Spleen (tissue), 11 donors: ENCODE data around the gene SMAD6. TPM values are rescaled to one million over a fixed set of nuclear protein-coding genes. Genes with fewer than 3 reads are reported as not detected.

Source experiments
- DNase-seq: peaks from one replicate; pipeline ENCODE4 v3.0.0-alpha.2; 2020
- H3K27ac ChIP-seq, 8 donors: fragments of 200-600 bp; sonication (generic) in 7 of 8; 1 replicate in 4 of 8; 2 replicates in 4 of 8; pipeline versions ENCODE4 v1.5.0 to v1.8.0; 2016 to 2021; ENCODE audit warnings: inconsistent platforms in 4 of 8, mild to moderate bottlenecking in 4 of 8, moderate library complexity in 1 of 8
- H3K27me3 ChIP-seq, 7 donors: fragments of 200-600 bp; sonication (generic) in 6 of 7; replicated peaks in 1 of 7; 1 replicate in 4 of 7; 2 replicates in 3 of 7; pipeline versions ENCODE4 v1.5.0 to v1.8.0; 2016 to 2021; ENCODE audit warnings: inconsistent platforms in 3 of 7, mild to moderate bottlenecking in 1 of 7
- H3K36me3 ChIP-seq, 6 donors: fragments of 200-600 bp; sonication (generic) in 5 of 6; 1 replicate in 4 of 6; 2 replicates in 2 of 6; pipeline versions ENCODE4 v1.5.0 to v1.8.0; 2016 to 2021; ENCODE audit warnings: inconsistent platforms in 2 of 6
- H3K4me1 ChIP-seq, 6 donors: fragments of 200-600 bp; sonication (generic) in 5 of 6; 1 replicate in 3 of 6; 2 replicates in 3 of 6; pipeline versions ENCODE4 v1.5.0 to v1.8.0; 2016 to 2021; ENCODE audit warnings: inconsistent platforms in 3 of 6
- H3K4me3 ChIP-seq, 8 donors: fragments of 200-600 bp; sonication (generic) in 7 of 8; 1 replicate in 4 of 8; 2 replicates in 4 of 8; pipeline versions ENCODE4 v1.5.0 to v1.8.0; 2016 to 2021; ENCODE audit warnings: inconsistent platforms in 4 of 8, mild to moderate bottlenecking in 4 of 8, moderate library complexity in 2 of 8
- H3K9me3 ChIP-seq, 8 donors: fragments of 200-600 bp; sonication (generic) in 7 of 8; 1 replicate in 4 of 8; 2 replicates in 4 of 8; pipeline versions ENCODE4 v1.5.0 to v1.8.0; 2016 to 2021; ENCODE audit warnings: inconsistent platforms in 4 of 8
- POLR2A ChIP-seq, 3 donors: fragments of 450-650 bp; IDR thresholded peaks; one replicate each; pipeline ENCODE4 v1.5.1; 2017; ENCODE audit warnings: antibody characterized with exemption in 3 of 3, mild to moderate bottlenecking in 1 of 3
- POLR2AphosphoS5 ChIP-seq, 3 donors: sonication (generic); formaldehyde crosslinking; IDR thresholded peaks; one replicate each; pipeline ENCODE4 v1.5.1; 2017; ENCODE audit warnings: antibody characterized with exemption in 3 of 3
- WGBS, 5 donors: extraction: QIAGEN DNeasy Blood & Tissue Kit in 3 of 5; methylation state at CpG; one replicate each; pipeline versions ENCODE4 v1.1.5 to v1.1.7; 2013 to 2018; 5-methylcytosine and 5-hydroxymethylcytosine counted together
- intact Hi-C: fragments of 100-400 bp; cut with DNase I; formaldehyde crosslinking; loops from one replicate; pipeline ENCODE4 v1.15.0; 2023; ENCODE audit warnings: low total_unique reads
- polyA plus RNA-seq, 3 donors: library from polyadenylated mRNA; stranded (reverse); fragments of 200-250 nt; gene quantifications; one replicate each; pipeline ENCODE4 v1.2.1, GENCODE V29; 2013
- total RNA-seq, 7 donors: library from RNA; depleted of rRNA in 3 of 7; stranded (reverse); fragments of >200 nt in 3 of 7; fragmentation: NEBNext Ultra II Directional in 4 of 7; extraction: Animal tissue kit (Norgen Biotek cat#: 25700) in 4 of 7; gene quantifications; one replicate each; pipeline versions ENCODE4 v1.1.0 to v1.2.1, GENCODE V29; 2016 to 2021
- TF ChIP-seq, protein P1 (sequence below), 11 experiments: fragments of 200-600 bp in 7 of 11; fragments of 450-650 bp in 4 of 11; sonication (generic) in 4 of 11; IDR thresholded peaks in 8 of 11; conservative IDR thresholded peaks in 3 of 11; 1 replicate in 7 of 11; 2 replicates in 4 of 11; pipeline versions ENCODE4 v1.4.0 to v1.8.0; 2016 to 2021; ENCODE audit warnings: antibody characterized with exemption in 11 of 11, inconsistent platforms in 4 of 11, mild to moderate bottlenecking in 1 of 11
- donor health status: healthy with polysubstance abuse.
- donor health status: DM: no; HTN: no; CAD: no; lungs with moderate emphysema.
- donor health status: DM: no; HTN: no; CAD: no.
- donor health status: Bipolar disorder and iron deficiency.
- donor health status: healthy.
- donor health status: DM: no; HTN: no; CAD: no.
- donor health status: DM: yes; HTN: yes; CAD: no.

SMAD6 gene
- total and polyA plus RNA-seq, 10 donors = 0.72 to 14.0 (median 4.8) TPM

DNA sequence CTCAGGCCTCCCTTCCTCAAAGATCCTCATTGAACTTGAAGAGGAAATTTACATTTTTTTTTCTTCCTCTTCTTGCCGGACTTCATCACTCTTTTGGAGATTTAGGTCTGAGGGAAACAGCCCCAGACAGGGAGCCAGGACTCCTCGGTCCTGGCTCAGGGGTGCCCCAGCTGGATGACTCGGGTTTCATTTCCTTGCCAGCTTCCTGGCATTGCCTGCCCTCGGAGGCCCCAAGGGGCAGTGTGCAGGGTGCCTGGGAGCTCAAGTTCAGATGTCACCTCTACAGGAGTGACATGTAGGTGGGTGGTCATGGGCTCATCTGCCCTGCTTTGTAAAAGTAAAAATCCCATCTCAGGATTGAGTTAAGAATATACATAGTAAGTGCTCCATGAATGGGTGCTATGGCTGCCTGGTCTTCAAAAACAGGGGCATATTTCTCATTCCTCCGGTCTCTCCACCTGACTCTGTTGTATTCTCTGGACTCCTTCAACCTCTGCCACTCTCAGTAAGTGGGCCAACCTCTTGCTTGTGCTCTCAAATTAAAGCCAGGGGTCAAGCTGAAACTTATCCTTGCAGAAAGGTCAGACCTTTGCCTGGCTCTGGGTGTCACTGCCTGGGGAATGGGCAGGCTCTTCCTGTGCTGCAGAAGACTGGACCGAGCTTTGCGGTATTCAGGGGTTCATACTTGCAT lies 51.8 kb downstream of the SMAD6 start:
- peaks cover 0 to 19% (median 0%) of the 10 kb centered on the region in 7 donors for H3K27me3 ChIP-seq
- intact Hi-C loops = no loop called here
- DNase-seq = no peak
- no peaks in the 10 kb centered on the region for H3K36me3 ChIP-seq
- WGBS, 5 donors = 48 to 56% (median 49%) methylated on average over 7 of the region's 7 CpGs
- no peak overlapping the region for H3K27ac ChIP-seq
- H3K4me3 ChIP-seq = no peak overlapping the region
- H3K9me3 ChIP-seq = peaks cover 0 to 20% (median 15%) of the 10 kb centered on the region in 8 donors
- H3K4me1 ChIP-seq = peaks cover 0 to 29% (median 6%) of the 10 kb centered on the region in 6 donors
- no peak for TF ChIP-seq POLR2AphosphoS5 (IDR thresholded peaks at IDR 0.05)
- no peak for TF ChIP-seq POLR2A (IDR thresholded peaks at IDR 0.05)
- TF ChIP-seq, protein P1, sequence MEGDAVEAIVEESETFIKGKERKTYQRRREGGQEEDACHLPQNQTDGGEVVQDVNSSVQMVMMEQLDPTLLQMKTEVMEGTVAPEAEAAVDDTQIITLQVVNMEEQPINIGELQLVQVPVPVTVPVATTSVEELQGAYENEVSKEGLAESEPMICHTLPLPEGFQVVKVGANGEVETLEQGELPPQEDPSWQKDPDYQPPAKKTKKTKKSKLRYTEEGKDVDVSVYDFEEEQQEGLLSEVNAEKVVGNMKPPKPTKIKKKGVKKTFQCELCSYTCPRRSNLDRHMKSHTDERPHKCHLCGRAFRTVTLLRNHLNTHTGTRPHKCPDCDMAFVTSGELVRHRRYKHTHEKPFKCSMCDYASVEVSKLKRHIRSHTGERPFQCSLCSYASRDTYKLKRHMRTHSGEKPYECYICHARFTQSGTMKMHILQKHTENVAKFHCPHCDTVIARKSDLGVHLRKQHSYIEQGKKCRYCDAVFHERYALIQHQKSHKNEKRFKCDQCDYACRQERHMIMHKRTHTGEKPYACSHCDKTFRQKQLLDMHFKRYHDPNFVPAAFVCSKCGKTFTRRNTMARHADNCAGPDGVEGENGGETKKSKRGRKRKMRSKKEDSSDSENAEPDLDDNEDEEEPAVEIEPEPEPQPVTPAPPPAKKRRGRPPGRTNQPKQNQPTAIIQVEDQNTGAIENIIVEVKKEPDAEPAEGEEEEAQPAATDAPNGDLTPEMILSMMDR (IDR thresholded peaks at IDR 0.05 in 8 of 11, conservative IDR thresholded peaks at IDR 0.05 in 3 of 11) = no peak

DNA sequence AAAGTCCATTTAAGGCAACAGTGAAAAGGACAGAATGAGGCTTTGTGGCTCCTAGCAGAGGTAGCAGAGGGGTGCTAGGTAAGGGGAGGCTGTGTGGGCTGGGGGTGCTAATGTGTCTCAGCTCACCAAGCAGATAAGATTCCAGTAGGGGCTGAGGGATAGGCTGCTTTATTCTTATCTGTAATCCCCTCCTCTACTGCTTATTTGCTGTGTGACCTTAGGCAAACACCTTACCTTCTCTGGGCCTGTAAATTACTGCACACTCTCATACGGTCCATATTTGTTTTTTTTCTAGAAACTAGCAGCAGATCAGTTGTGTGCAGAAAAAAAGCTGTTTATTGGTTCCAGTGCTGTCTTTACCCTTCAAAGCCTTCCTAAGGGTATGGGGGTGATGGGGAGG lies 52.8 kb downstream of the SMAD6 start:
- H3K36me3 ChIP-seq = no peaks in the 10 kb centered on the region
- no peak overlapping the region for H3K27ac ChIP-seq
- TF ChIP-seq POLR2AphosphoS5 (IDR thresholded peaks at IDR 0.05) (no peak), POLR2A (IDR thresholded peaks at IDR 0.05) (no peak)
- TF ChIP-seq, protein P1 (IDR thresholded peaks at IDR 0.05 in 8 of 11, conservative IDR thresholded peaks at IDR 0.05 in 3 of 11) = no peak
- H3K4me1 ChIP-seq = peaks cover 0 to 29% (median 6%) of the 10 kb centered on the region in 6 donors
- intact Hi-C loops = no loop called here
- H3K27me3 ChIP-seq = peaks cover 0 to 19% (median 0%) of the 10 kb centered on the region in 7 donors
- DNase-seq = no peak
- H3K4me3 ChIP-seq = no peak overlapping the region
- WGBS, 5 donors = 90 to 100% (median 92%) methylated on average over 1 of the region's 1 CpG
- peaks cover 0 to 20% (median 15%) of the 10 kb centered on the region in 8 donors for H3K9me3 ChIP-seq

DNA sequence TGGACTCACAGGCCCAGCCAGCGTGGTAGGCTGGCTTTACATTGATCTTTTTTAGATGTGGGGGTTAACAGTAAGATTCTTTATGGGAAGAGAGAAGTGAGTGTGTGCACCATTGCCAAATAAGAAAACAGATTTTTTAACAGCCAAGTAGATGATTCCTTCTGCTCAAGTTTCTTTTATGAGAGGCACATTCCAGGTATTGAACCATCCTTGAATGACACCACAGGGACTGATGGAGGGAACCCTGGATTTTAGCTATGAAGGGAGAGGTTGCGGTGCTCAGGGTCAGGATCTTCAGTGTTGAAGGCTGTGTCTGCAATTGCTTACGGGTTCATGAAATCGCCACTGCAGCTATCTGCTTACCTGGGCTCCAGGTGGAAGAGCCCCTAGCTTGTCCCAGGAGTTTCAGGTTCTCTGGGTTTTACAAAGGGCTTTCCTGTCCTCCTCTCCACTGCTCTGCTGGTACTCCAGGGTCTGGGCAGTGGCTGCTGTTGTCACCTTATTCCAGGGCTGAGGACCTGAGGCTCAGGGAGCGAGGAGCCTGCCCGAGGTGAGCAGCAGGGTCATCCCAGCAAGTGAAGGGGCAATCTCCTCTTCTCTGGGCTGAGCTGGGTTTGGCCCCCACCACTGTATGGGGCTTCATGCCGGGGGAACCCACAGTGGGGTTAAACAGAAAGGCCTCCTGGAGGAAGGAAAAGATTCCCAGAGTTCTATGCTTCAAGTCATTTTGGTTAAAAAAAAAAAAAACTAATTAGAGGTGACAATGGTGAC lies 53.4 kb downstream of the SMAD6 start:
- no peaks in the 10 kb centered on the region for H3K36me3 ChIP-seq
- intact Hi-C loops = no loop called here
- TF ChIP-seq, protein P1 (IDR thresholded peaks at IDR 0.05 in 8 of 11, conservative IDR thresholded peaks at IDR 0.05 in 3 of 11) = no peak
- no peak for TF ChIP-seq POLR2AphosphoS5 (IDR thresholded peaks at IDR 0.05)
- no peak for TF ChIP-seq POLR2A (IDR thresholded peaks at IDR 0.05)
- peaks cover 0 to 20% (median 15%) of the 10 kb centered on the region in 8 donors for H3K9me3 ChIP-seq
- H3K27me3 ChIP-seq = peaks cover 0 to 19% (median 0%) of the 10 kb centered on the region in 7 donors
- DNase-seq = no peak
- no peak overlapping the region for H3K27ac ChIP-seq
- no peak overlapping the region for H3K4me3 ChIP-seq
- H3K4me1 ChIP-seq = peaks cover 0 to 32% (median 7%) of the 10 kb centered on the region in 6 donors
- WGBS, 5 donors = 83 to 97% (median 91%) methylated on average over 7 of the region's 7 CpGs

DNA sequence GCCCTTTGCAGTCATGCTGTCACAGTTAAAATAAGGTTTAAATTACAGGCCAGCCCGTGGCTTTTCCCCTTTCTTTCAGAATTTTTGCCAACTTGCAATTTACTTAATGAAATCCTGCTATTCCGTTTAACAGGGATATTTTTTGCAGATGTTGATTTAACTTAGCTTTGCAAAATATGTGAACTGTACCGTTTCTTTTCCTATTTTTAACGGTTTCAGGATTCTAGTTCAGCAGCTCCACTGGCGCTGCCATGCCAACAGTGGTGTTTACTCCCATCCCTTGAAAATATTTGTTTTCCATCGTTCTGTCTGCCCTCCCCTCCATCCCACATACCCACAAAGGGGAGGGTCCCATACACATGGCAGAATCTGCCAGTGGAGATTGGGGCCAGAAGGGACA lies 54.3 kb downstream of the SMAD6 start:
- TF ChIP-seq, protein P1 (IDR thresholded peaks at IDR 0.05 in 8 of 11, conservative IDR thresholded peaks at IDR 0.05 in 3 of 11) = no peak
- Histone ChIP-seq H3K36me3 (no peaks in the 10 kb centered on the region), H3K9me3 (peaks cover 0 to 20% (median 15%) of the 10 kb centered on the region in 8 donors), H3K27me3 (peaks cover 0 to 26% (median 0%) of the 10 kb centered on the region in 7 donors), H3K4me1 (peaks cover 0 to 34% (median 11%) of the 10 kb centered on the region in 6 donors), H3K27ac (no peak overlapping the region), H3K4me3 (no peak overlapping the region)
- no peak for DNase-seq
- WGBS, 5 donors = 59 to 85% (median 73%) methylated on average over 6 of the region's 6 CpGs
- intact Hi-C loops = no loop called here
